Effector CD4-positive, alpha-beta T cell (primary cell): ENCODE measurements around the gene WNT10A.

Experiments used
- DNase-seq: peaks from one replicate; pipeline ENCODE4 v3.0.0-alpha.2; 2020

Gene WNT10A

DNA sequence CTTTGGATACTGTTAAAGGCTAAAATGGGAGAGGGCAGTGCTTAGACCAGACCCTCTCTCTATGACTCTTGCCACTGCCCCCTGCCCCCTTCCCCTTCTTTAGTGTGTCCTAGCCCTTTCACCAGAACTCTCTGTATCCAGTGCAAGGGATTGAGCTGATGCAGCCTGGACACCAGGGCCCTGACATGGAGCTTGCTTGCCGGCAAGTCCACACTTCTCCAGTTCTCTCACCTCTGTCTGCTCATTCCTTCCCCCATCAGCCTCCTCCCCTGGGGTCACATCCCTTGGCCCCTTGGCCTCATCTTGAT is 22.6 kb upstream of the WNT10A start:
- no peak for DNase-seq

DNA sequence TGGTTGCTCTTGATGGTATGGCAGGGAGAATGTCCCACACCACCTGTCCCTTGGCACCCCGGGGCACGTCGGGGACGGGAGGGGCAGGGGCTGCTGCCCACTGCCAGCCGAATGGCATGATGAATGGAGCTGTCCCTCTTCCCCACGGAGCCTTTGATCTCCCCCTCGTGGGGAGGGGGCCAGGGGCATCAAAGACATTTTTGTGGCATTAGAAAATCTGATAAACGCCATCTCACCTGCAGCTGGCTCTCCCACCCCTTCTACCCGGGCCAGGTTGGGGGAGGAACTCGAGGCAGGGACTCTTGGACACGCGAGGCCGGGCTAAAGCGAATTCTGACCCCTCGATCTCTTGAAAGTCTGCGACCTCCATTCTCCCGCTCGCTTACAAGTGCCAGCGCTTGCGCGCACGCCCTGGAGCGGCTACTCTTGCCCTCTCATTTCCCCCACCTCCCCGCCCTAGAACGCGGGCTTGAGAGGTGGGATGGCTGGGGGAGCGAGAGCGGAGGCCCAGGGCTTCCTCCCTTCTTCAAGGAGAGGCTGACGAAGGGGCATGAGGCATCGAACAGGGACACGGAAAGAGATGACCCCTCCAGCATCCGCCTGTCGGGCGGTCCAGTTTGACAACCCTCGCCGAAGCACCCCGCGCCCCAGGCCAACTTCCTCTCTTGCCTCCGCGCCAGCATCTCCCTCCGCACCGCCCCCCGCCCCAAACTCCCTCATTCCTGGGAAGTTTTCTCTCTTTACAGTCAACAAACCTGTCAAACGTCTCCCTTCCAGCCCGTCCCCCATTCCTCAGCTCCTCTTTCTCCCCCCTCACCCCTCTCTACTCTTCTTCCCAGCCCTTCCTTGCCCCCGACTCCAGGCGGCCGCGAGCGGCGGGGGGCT is 21.7 kb upstream of the WNT10A start:
- DNase-seq: no peak

DNA sequence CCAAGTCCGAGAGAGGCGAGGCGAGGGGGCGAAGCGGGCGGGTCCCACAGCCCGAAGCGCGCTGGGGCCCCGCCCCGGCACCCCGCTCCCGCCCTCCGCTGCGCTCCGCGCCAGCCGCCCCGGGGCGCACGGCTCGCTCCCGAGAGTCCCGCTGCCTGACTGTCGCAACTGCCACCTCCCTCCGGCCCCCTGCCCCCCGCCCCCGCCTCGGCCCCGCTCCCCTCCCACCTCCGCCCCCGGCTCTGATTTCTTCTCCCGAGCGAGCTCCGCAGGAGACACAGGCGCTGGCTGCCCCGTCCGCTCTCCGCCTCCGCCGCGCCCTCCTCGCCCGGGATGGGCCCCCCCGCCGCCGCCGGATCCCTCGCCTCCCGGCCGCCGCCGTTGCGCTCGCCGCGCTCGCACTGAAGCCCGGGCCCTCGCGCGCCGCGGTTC is 21.1 kb upstream of the WNT10A start, which contains the start of gene WNT6:
WNT6 (plus strand) TSS at position 250 of the 432 bp plus-strand sequence. CDS start 233 bp downstream, outside the sequence.
- DNase-seq: no peak

DNA sequence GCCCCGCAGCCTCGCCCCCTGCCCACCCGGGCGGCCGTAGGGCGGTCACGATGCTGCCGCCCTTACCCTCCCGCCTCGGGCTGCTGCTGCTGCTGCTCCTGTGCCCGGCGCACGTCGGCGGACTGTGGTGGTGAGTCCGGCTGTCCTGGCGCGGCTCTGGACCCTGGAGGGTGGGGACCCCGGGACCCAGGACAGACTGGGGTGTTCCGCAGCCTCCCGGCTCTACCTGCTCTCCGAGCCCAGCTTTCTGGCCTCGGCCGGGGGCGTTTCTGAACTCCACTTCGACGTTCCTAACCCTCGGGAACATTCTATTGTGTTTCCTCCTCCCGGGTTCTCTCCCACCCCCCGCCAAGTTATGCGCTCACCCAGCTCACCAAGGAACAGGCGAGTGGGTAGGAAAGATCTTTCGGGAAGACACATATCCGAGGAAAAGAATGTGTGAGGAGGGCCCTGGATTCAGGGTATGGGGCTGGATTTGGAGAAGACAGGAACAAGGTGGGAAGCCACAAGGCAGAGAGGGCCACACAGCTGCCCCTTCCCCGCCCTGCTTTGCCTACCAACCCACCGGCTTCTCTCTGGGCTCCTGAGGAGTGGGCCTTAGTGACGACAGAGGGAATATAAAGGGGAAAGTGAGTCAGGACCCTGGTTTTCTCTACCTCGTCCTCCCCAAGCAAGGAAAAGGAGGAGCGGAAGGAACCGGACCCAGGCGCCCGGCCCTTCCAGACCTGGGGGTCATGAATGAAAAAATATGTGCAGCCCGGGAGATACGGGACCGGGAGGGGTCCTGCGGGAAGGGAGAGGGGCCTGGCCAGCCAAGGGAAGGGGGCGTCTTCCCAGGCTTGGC is 20.4 kb upstream of the WNT10A start:
- DNase-seq: no peak

DNA sequence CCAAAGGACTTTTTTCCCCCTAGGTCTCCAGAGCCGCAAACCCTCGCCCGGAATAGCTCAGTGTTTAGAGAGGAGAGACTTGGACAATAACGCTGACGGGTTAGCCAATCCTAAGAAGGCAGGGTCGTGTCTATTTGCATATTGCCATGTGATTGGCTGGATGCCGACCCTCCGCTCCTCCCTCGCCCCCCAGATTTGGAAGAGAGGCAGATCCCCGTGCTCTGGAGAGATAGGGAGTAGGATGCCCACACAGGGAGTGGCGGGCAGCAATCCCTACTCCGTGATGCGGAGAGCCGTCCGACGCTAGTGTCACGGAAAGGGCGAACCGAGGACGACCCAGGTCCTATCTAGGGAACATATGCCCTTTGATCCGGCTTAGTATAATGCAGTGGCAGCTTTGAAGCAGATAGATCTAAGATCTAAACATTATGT is 19.7 kb upstream of the WNT10A start:
- DNase-seq: no peak

DNA sequence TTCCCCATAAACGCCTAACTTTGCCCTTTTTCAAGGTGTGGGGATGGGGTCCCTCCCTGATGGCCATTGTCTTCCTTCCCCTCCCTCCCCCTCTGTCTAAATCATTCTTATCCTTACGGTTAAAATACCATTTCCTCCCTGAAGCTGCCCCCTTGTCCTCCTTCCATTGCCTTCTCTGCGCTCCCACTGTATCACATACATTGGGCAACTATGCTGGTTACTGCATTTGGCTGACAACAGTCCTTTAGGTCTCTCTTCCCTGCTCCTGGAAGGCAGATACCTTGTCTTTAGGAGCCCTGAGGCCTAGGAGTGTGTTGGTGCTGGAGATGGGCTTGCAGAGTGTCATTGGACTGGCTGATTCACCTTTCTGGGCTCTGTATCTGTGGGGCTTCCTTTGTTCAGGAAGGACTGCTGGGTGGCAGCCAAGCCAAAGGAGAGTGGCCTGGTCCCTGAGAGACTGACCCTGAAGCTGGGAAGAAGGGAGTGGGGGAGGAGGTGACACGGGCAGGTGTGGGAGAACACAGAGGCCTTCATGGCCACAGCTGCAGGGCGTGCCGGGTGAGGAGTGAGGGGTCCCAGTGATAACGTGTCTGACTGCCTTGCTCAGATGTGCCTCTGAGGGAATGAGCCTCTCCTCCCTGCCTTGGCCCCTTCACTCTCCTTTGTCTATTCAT is 18.9 kb upstream of the WNT10A start:
- DNase-seq: no peak

DNA sequence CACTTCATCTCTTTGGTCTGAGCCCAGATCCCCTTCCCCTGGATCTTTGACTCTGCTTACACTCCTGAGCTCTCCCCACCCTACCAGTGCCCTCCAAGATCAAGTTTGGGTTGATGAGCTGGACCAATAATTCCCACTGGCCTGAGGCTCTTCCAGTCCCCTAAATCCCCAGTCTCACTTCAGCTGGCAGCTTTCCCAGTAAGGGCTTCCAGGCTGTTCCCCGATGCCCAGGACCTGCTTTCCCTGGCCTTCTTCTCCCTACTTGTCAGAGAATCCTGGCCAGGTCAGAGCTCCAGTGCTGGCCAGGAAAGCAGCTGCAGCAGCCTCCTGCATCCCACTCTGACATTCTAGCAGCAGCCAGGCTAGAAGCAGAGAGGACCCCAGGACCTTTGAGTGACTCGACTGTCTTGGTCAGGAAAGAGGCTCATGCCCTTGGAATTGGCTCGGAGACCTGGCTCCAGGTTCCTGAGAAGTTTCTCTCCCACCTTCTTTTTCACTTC is 17.6 kb upstream of the WNT10A start:
- no peak for DNase-seq

DNA sequence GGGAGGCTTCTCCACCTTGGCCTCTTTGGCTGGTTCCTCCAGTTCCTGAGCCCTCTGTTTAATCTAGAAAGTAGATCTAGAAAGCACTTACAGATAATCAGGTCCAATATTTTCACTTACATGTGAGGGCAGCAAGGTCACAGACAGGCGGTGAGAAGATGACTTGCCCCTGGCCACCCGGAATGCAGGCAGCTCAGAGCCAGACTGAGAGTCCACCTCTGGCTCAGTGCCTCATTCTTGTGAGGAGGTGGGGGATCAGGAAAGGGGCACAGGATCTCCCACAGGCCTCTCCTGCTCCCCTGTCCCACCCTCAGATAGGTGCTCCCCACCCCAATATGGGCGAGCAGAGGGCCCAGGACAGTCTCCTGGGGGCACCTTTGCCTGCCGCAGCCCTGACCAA is 15.3 kb upstream of the WNT10A start:
- DNase-seq: no peak

DNA sequence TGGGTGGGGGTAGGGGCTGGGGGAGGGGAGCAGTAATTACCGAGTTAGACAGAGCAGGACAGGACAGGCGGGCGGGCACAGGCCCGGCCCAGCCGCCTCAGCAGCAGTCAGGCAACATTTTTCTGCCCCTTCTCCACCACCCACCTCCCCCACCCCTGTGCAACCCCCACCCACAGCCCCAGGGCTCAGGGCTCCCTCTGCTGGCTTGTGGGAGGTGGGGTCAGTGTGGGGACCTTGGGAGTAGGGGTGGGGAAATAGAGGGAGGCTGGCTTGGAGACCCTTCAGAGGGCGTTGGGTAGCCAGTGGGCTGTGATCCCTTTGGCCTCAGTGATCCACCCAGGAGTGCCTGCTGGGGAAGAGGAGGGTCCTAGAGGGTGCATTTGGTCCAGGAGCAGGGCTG is 14.7 kb upstream of the WNT10A start:
- DNase-seq: no peak

DNA sequence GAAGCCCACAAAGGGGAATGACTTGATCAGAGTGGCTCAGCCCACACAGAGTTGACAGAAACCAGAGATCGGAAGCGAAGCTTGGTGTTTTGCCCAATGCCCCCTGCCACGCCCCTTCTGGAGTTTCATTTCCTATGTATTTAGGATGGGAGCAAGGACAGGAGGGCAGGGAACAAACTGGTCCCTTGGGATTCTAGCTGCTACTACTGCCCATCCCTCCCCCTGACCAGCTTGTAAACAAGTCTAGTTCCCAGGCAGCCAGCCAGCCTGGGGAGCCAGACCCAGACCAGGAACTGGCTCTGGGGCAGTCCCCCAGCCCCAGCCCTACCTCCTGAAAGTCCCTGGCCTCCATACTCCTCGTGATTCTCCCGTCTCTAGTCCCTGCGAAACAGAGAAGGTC is 12.8 kb upstream of the WNT10A start:
- DNase-seq: no peak

DNA sequence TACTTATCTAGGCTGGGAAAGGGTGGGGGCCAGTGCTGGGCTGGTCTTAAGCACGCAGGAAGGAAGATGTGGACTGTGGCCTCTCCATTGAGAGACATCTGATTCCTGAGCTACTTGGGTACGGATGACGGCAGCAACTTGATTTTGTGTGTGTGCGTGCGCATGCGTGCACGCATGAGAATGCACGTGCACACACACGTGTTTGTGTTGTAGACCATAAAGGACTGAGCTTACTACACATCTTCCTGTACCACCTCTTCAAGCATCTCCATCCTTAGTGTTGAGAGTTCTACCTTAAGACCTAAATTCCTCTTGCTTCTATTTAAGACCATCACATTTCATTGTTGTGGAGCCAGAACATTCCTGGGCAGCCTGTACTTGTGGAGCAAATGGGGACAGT is 11.6 kb upstream of the WNT10A start:
- DNase-seq: no peak

DNA sequence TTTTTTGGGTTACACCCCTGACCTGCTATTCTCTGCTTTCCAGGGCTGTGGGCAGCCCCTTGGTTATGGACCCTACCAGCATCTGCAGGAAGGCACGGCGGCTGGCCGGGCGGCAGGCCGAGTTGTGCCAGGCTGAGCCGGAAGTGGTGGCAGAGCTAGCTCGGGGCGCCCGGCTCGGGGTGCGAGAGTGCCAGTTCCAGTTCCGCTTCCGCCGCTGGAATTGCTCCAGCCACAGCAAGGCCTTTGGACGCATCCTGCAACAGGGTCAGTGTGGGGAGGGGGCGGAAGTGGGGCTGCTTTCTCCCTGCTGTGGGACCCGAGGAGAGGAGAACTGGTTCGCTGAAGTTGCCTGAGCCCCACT is 9.7 kb upstream of the WNT10A start:
- no peak for DNase-seq

DNA sequence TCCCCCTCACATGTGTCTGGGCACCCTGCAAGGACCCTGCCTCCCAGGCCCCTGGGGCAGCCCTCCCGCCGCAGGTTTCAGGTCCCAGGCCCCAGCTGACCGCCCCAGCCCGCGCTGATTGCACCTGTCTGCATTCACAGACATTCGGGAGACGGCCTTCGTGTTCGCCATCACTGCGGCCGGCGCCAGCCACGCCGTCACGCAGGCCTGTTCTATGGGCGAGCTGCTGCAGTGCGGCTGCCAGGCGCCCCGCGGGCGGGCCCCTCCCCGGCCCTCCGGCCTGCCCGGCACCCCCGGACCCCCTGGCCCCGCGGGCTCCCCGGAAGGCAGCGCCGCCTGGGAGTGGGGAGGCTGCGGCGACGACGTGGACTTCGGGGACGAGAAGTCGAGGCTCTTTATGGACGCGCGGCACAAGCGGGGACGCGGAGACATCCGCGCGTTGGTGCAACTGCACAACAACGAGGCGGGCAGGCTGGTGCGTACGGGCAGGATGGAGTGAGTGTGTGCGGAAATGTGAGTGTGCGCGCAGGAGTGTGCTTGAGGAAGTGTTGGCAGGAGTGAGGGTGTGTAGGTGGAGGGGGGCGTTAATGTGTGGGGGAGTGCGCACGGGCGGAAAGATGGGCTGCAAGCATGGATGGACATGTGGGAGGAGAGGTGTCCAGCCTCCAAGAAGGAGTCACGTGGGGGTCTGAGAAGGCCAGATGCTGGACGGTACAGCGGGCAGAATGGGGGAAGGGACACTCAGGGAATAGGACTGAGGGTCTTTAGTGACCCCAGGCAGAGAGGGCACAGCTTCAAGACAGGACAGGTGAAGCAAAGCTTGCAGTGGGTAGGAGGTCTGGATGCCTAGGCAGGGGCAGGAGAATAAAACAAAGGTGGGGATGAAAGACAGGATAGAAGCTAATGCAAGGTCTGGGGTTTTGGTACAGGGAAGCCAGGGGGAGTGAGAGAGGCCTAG is 9.0 kb upstream of the WNT10A start:
- no peak for DNase-seq

DNA sequence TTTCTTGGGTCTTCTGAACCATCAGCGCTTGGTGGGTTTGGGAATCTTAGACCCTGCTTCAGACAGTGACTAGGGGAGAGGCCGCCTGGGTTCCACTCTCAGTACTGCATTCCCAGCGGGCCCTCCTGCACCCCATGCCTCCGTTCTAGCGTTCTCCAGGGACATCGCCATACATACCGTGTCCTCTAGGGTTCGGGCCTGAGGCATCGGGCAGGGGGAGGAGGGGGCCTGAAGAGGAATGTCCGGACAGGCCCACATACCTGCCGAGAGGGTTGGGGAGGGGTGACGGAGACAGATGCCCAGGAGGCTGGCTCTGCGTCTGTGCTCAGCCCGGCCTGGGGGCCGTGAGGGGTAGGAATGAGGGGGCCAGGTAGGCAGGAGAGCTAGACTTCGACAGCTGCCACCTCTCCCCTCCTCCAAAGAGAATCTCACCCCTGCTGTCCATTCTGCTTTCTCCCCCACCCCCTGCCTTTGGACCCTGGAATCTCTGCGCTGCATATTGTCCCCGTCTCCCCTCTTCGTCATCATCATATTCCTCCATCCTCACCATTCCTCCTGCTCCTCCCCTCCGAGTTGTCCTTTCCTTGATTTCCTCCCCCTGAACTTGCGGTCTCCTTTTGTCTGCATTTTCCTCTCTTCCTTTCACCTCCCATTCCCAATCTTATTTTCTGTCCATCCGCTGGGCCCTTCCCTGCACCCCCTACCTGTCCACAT is 7.8 kb upstream of the WNT10A start:
- no peak for DNase-seq

DNA sequence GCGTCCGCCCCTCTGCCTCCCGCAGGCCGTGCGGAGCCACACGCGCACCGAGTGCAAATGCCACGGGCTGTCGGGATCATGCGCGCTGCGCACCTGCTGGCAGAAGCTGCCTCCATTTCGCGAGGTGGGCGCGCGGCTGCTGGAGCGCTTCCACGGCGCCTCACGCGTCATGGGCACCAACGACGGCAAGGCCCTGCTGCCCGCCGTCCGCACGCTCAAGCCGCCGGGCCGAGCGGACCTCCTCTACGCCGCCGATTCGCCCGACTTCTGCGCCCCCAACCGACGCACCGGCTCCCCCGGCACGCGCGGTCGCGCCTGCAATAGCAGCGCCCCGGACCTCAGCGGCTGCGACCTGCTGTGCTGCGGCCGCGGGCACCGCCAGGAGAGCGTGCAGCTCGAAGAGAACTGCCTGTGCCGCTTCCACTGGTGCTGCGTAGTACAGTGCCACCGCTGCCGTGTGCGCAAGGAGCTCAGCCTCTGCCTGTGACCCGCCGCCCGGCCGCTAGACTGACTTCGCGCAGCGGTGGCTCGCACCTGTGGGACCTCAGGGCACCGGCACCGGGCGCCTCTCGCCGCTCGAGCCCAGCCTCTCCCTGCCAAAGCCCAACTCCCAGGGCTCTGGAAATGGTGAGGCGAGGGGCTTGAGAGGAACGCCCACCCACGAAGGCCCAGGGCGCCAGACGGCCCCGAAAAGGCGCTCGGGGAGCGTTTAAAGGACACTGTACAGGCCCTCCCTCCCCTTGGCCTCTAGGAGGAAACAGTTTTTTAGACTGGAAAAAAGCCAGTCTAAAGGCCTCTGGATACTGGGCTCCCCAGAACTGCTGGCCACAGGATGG is 7.1 kb upstream of the WNT10A start:
- no peak for DNase-seq

DNA sequence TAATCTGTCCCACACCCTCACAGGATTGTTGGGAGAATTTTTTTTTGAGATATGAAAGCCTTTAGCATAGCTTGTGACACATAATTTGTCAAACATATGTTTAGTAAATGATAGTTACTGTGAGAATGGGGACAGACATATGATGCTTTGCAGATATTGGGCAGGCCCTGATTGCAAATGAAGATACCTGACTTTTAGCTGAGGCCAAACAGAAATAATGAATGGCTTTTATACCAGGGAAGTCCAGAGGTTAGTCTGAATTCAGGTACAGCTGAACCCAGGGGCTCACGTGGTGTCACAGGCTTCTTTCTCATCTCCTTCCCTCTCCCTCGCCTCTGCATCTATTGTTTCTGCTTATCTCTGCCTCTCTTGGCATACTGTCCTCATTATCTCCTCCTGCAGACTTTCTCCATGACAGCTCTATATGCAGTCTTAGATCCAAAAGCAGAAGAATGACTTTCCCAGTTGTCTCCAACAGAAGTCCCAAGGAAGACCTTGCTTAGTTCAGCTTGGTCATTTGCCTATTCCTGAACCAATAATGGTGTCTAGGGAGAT is 4.9 kb upstream of the WNT10A start:
- DNase-seq: no peak

DNA sequence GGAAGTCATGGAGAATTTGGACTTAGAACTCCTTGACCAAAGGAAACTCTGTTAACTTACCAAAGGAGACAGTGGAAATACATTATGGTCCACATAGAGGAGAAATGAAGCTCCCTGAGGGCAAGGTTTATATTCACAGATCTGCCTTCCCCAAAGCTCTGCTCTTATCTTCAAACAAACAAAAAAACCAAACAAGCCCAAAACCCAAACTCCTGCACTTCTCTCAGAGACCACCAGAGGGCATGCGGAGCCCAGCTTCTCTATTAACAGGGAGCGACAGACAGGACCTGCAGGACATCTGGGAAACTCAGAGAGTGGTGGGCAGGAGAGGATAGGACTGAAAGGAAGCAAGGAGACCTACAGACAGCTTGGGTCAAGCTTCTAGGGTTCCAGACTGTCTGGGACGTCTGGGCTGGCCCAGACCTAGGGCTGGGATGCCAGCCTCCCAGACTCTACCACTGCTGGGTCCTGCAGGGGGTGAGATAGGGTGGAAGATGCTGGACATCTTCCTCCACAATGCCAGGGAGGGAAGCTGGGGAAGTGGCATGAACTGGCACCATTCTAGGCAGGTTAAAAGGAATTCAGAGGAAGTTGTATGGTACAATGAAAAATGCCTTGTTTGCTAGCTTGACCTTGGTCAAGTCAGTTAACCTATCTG is 4.0 kb upstream of the WNT10A start:
- DNase-seq: peak; percentile 68

DNA sequence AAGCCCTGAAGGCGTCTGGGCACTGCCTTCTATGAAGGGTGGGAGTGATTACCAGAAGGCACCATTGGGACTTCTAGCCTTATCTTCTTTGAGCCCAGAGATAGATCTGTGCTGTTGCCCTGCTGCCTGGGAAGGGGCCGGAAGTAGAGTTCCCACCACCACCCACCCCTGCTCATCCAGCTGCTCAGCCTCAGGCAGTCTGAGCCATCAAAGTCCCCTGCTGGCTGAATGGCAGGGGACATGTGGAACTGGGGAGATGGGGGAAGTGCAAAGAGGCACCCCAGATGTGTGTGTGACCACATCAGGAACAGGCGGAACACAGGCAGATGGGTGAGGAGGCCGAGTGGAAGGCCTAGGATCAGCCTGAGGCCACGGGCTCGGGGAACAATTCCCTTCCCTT is 3.3 kb upstream of the WNT10A start:
- no peak for DNase-seq

DNA sequence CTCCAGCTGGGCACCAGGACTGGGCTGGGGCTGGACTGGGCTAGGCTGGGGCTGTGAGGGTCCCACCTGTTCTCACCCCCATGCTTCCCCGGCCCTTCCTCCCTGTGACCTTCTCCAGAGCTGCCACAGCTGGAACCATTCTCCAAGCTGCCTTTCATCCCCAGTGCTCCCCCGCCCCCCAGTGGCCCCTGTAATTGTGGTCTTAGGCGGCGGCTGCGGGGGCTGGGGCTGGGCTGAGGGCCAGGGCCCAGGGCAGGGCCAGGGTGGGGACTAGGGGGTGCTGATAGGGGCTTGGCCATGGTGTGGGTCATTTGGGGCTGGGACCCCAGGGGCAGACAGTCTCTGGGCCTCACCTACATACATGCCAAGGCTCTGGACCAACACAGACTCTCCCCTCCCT is 2.8 kb upstream of the WNT10A start:
- no peak for DNase-seq

DNA sequence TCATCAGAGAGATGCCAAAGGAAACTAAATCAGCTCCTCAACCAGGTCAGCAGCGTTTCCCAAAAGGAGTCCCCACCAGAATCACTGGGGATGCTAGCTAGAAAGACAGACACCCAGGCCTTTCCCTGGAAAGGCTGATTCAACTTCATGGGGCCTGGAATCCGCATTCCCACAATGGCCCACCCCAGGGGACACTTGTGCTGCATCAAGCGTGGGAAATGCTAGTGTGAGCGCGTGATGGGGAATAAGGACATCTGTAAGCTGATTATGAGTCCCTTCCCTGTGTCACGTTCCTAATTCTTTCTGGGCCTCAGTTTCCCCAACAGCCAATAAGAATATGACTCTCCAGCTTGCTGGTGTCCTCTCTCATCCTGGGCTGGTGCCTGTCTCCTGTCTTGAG is 2.2 kb upstream of the WNT10A start:
- DNase-seq: no peak
